Epithelial cell of proximal tubule (primary cell): ENCODE data around the gene ATP11A. TPM values are rescaled to one million over a fixed set of nuclear protein-coding genes. Genes with fewer than 3 reads are reported as not detected.

Source experiments
- DNase-seq: peaks from one replicate; pipeline ENCODE4 v3.0.0-alpha.2; 2011; ENCODE audit warnings: low read depth
- H3K4me3 ChIP-seq: 2 replicates; pipeline ENCODE4 v1.5.1; 2011; ENCODE audit warnings: low read depth, mild to moderate bottlenecking, low read length
- CTCF ChIP-seq: conservative IDR thresholded peaks from 2 replicates; pipeline ENCODE4 v1.5.1; 2012; ENCODE audit warnings: low read depth, mild to moderate bottlenecking, low read length
- total RNA-seq: library from RNA; depleted of rRNA; stranded (reverse); fragments of >200 nt; gene quantifications from 2 replicates; pipeline ENCODE4 v1.2.3, GENCODE V29; 2015

ATP11A gene
- total RNA-seq, 1 donor from 2014 or later: 27.2 TPM

- no peak for DNase-seq
- TF ChIP-seq CTCF: no peak
- no peak overlapping the region for H3K4me3 ChIP-seq
Measured at GRCh38 chr13:112757759-112758086, 67.9 kb downstream of the ATP11A start.

- peak overlapping the region; percentile 25 for H3K4me3 ChIP-seq
- DNase-seq: no peak
- no peak for TF ChIP-seq CTCF
Measured at GRCh38 chr13:112759053-112759452, 69.2 kb downstream of the ATP11A start.

- TF ChIP-seq CTCF: no peak
- H3K4me3 ChIP-seq: no peak overlapping the region
- DNase-seq: no peak
Measured at GRCh38 chr13:112759827-112760226, 70.0 kb downstream of the ATP11A start.

GRCh38 chr13:112760435-112760834 is 70.6 kb downstream of the ATP11A start:
- no peak for DNase-seq
- no peak overlapping the region for H3K4me3 ChIP-seq
- TF ChIP-seq CTCF: no peak

- no peak for DNase-seq
- H3K4me3 ChIP-seq: peak overlapping the region; percentile 34
- TF ChIP-seq CTCF: no peak
Measured at GRCh38 chr13:112760931-112761330, 71.1 kb downstream of the ATP11A start.

GRCh38 chr13:112761701-112762689 is 72.2 kb downstream of the ATP11A start:
- no peak for DNase-seq
- no peak overlapping the region for H3K4me3 ChIP-seq
- TF ChIP-seq CTCF: no peak

- no peak for TF ChIP-seq CTCF
- H3K4me3 ChIP-seq: no peak overlapping the region
- DNase-seq: no peak
Measured at GRCh38 chr13:112762690-112763080, 72.8 kb downstream of the ATP11A start.
